ENCODE data around the gene UBAC2.

UBAC2 gene

GRCh38 chr13:99363391-99363790 is 162.7 kb downstream of the UBAC2 start:
- H3K36me3 ChIP-seq (replicated peaks): no peaks in the 10 kb centered on the region
- no peak for DNase-seq
- no peak for TF ChIP-seq CTCF (IDR thresholded peaks at IDR 0.05; ENCODE audit: low read depth, low read length, missing control alignments)
- H3K4me3 ChIP-seq (ENCODE audit: low read depth, low read length): no peak overlapping the region
- in situ Hi-C loops (cut with HindIII; ENCODE audit: low pct_ligation_motif_present, low sequenced_read_pairs): no loop called here
- no peak overlapping the region for H3K27ac ChIP-seq
- no peaks in the 10 kb centered on the region for H3K27me3 ChIP-seq (replicated peaks)

- no peaks in the 10 kb centered on the region for H3K36me3 ChIP-seq (replicated peaks)
- TF ChIP-seq CTCF (IDR thresholded peaks at IDR 0.05; ENCODE audit: low read depth, low read length, missing control alignments): no peak
- H3K27me3 ChIP-seq (replicated peaks): no peaks in the 10 kb centered on the region
- DNase-seq: no peak
- in situ Hi-C loops (cut with HindIII; ENCODE audit: low pct_ligation_motif_present, low sequenced_read_pairs): no loop called here
- no peak overlapping the region for H3K27ac ChIP-seq
- no peak overlapping the region for H3K4me3 ChIP-seq (ENCODE audit: low read depth, low read length)
Measured at GRCh38 chr13:99363949-99364348, 163.3 kb downstream of the UBAC2 start.

DNA sequence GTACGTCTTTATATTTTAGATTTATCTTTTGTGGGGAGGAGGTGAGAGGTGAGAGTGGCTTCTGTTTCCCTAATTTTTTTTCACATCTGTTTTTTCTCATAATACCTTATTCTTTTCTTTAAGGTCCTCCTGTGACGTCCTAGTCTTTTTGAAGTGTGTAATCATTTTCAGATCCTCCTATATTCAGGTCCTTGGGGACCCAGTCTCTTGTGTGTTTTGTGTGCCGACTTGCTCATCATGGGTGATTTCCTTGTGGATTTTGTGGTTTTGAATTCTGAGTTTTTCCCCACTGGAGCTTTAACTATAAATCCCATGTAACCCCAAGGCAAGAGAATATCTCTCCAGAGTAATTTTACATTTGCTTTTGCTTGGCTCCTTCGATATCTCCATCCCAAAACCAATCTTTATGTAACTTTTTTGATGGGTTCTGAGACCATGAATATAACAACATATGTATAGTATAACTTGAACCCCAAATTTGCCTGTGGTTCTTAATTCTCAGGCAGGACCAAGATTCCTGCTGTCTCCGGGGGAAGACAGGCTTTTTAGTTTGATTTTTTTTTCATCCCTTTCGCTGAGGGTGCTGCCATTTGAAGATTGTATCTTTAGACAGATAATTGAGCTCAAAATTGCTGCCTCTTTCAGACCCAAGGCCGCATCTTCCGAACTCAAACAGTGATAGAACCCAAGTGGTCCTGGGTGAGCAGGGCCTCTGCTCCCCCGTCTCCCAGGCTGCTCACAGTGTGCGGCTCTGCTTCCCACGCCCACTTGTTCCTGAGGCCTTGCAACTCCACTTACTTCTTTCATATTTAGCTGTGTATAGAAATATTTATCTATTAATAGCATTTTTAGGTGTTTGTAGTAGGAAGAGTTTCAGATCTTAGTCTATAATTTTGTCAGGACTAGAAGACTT is 165.7 kb downstream of the UBAC2 start:
- Histone ChIP-seq H3K4me3 (ENCODE audit: low read depth, low read length) (no peak overlapping the region), H3K36me3 (replicated peaks) (peaks cover 3% of the 10 kb centered on the region)
- no peak for DNase-seq

DNA sequence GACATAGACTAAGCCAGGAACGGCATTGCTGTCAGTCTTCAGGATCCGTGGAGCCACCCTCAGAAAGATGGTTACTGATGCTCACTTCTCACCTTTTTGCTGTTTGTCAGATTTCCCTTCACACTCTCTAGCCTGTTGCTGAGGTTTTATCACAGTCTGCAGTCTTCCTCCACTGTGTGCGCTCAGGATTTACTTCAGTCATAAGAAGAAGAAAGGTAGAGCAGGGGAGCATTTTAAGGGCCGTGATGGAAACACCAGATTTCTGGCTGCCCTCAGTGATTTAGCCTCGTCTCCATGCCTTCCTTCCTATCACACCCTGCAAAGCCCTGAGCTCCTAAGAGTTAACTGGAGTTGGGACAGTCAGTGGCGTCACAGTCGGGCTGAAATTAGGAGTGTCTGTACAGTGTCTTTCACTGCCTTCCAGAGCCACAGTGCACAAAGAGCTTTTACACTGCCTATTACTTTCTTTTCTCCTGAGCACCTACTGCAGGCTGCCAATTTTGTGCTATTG is 166.5 kb downstream of the UBAC2 start:
- no peak overlapping the region for H3K4me3 ChIP-seq (ENCODE audit: low read depth, low read length)
- in situ Hi-C loops (cut with HindIII; ENCODE audit: low pct_ligation_motif_present, low sequenced_read_pairs): no loop called here

More for the DNA sequence above, 165.7 kb downstream of the UBAC2 start:
- Histone ChIP-seq H3K27me3 (replicated peaks) (no peaks in the 10 kb centered on the region), H3K27ac (no peak overlapping the region)
- no peak for TF ChIP-seq CTCF (IDR thresholded peaks at IDR 0.05; ENCODE audit: low read depth, low read length, missing control alignments)
- in situ Hi-C loops (cut with HindIII; ENCODE audit: low pct_ligation_motif_present, low sequenced_read_pairs): no loop called here

DNA sequence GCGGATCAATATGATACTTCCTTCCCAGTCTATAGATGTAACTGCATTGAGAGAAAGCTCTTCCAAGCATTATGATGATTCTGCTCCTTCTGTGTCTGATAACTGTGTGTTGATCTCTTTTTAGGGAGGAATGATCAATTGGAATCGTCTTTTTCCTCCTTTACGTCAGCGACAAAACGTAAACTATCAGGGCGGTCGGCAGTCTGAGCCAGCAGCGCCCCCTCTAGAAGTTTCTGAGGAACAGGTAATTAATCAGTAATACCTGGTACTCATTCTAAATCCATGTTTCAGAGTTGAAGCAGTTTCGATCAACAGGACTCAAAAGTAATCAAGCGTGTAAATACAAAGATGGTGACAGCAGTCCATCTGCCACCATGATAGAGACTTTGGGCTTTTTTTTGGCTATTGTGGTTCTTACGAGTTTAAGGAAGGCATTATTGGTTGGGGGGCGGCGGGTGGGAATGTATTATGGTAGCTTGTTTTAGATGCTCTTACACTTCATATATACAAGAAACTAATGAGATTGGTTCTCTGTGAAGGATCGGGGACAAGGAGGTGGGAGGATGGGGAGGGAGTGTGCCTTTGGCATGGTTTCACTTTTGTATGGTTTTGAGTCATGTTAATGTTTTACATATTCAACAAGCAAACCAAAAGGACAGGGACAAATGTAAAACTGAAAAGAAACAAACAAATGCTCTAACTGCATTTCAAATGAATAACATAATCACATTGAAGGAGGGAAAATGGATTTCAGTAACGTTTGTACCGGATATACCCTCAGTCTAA is 167.2 kb downstream of the UBAC2 start:
- no peak overlapping the region for H3K4me3 ChIP-seq (ENCODE audit: low read depth, low read length)
- no peak for DNase-seq
- no peak overlapping the region for H3K27ac ChIP-seq
- no peaks in the 10 kb centered on the region for H3K27me3 ChIP-seq (replicated peaks)
- TF ChIP-seq CTCF (IDR thresholded peaks at IDR 0.05; ENCODE audit: low read depth, low read length, missing control alignments): no peak
- peaks cover 3% of the 10 kb centered on the region for H3K36me3 ChIP-seq (replicated peaks)
- in situ Hi-C loops (cut with HindIII; ENCODE audit: low pct_ligation_motif_present, low sequenced_read_pairs): no loop called here

More for the DNA sequence above, 166.5 kb downstream of the UBAC2 start:
- no peak for TF ChIP-seq CTCF (IDR thresholded peaks at IDR 0.05; ENCODE audit: low read depth, low read length, missing control alignments)
- DNase-seq: no peak
- H3K27ac ChIP-seq: no peak overlapping the region
- H3K36me3 ChIP-seq (replicated peaks): peaks cover 3% of the 10 kb centered on the region
- H3K27me3 ChIP-seq (replicated peaks): no peaks in the 10 kb centered on the region
